CD14-positive monocyte (primary cell): ENCODE results near the gene STMN3. TPM values are rescaled to one million over a fixed set of nuclear protein-coding genes. Genes with fewer than 3 reads are reported as not detected.

Source experiments
- DNase-seq, 3 donors: peaks; one replicate each; pipeline ENCODE4 v3.0.0-alpha.2; 2011 to 2022
- H2AFZ ChIP-seq: 2 replicates; pipeline ENCODE4 v1.6.0; 2012; ENCODE audit warnings: mild to moderate bottlenecking, low read depth, low read length, inconsistent platforms; ENCODE audit not compliant: insufficient read depth, poor library complexity, severe bottlenecking
- H3K27ac ChIP-seq, 2 donors: 1 replicate in 1 of 2; 2 replicates in 1 of 2; pipeline ENCODE4 v1.5.1; 2012 to 2013; ENCODE audit warnings: low read length in 2 of 2, control low read depth in 1 of 2, inconsistent platforms in 1 of 2, low read depth in 1 of 2, mild to moderate bottlenecking in 1 of 2
- H3K27me3 ChIP-seq, 2 donors: one replicate each; pipeline versions ENCODE4 v1.6.0 to v1.6.1; 2011 to 2013; ENCODE audit warnings: low read length in 2 of 2; ENCODE audit not compliant: control insufficient read depth in 2 of 2, insufficient read depth in 2 of 2
- H3K36me3 ChIP-seq, 2 donors: replicated peaks in 1 of 2; 1 replicate in 1 of 2; 2 replicates in 1 of 2; pipeline versions ENCODE4 v1.5.1 to v1.6.1; 2012 to 2013; ENCODE audit warnings: low read length in 2 of 2, control low read depth in 1 of 2, inconsistent platforms in 1 of 2, mild to moderate bottlenecking in 1 of 2; ENCODE audit not compliant: insufficient read depth in 2 of 2, control insufficient read depth in 1 of 2
- H3K4me1 ChIP-seq, 2 donors: 1 replicate in 1 of 2; 2 replicates in 1 of 2; pipeline versions ENCODE4 v1.5.1 to v1.6.1; 2012 to 2013; ENCODE audit warnings: low read length in 2 of 2, control low read depth in 1 of 2, inconsistent platforms in 1 of 2, mild to moderate bottlenecking in 1 of 2, moderate library complexity in 1 of 2; ENCODE audit not compliant: insufficient read depth in 2 of 2, control insufficient read depth in 1 of 2
- H3K4me2 ChIP-seq: replicated peaks from 2 replicates; pipeline ENCODE3; 2012; ENCODE audit warnings: low read length, moderate library complexity, mild to moderate bottlenecking; ENCODE audit not compliant: poor library complexity, severe bottlenecking; ENCODE audit errors: extremely low read depth
- H3K4me3 ChIP-seq, 3 experiments: fragments of 200-600 bp in 1 of 3; sonication (generic) in 1 of 3; replicated peaks in 1 of 3; 1 replicate in 2 of 3; 2 replicates in 1 of 3; pipeline ENCODE4 v1.5.1; 2011 to 2013; ENCODE audit warnings: low read length in 3 of 3, mild to moderate bottlenecking in 3 of 3, control low read depth in 2 of 3, low read depth in 2 of 3, inconsistent platforms in 1 of 3, moderate library complexity in 1 of 3
- H3K79me2 ChIP-seq: 2 replicates; pipeline ENCODE4 v1.6.0; 2012; ENCODE audit warnings: mild to moderate bottlenecking, control low read depth, inconsistent platforms, low read length, moderate library complexity; ENCODE audit not compliant: insufficient read depth
- H3K9ac ChIP-seq: 2 replicates; pipeline ENCODE4 v1.6.0; 2017; ENCODE audit warnings: low read length, mild to moderate bottlenecking; ENCODE audit not compliant: insufficient read depth, poor library complexity, severe bottlenecking
- H3K9me3 ChIP-seq, 2 donors: replicated peaks in 1 of 2; 1 replicate in 1 of 2; 2 replicates in 1 of 2; pipeline versions ENCODE4 v1.5.1 to v1.6.1; 2012 to 2013; ENCODE audit warnings: low read length in 2 of 2, control low read depth in 1 of 2; ENCODE audit not compliant: control insufficient read depth in 1 of 2, insufficient read depth in 1 of 2
- H4K20me1 ChIP-seq: 2 replicates; pipeline ENCODE4 v1.6.0; 2012; ENCODE audit warnings: mild to moderate bottlenecking, low read length, control low read depth, moderate library complexity; ENCODE audit not compliant: insufficient read depth
- H3K27ac Mint-ChIP-seq, 7 donors: one replicate each; pipeline ENCODE4 v1.8.0; 2020; ENCODE audit warnings: mild to moderate bottlenecking in 7 of 7, mixed read lengths in 7 of 7, moderate library complexity in 6 of 7, inconsistent platforms in 2 of 7
- H3K27me3 Mint-ChIP-seq, 3 donors: one replicate each; pipeline ENCODE4 v1.8.0; 2021 to 2022; ENCODE audit warnings: low read depth in 3 of 3, mild to moderate bottlenecking in 3 of 3, mixed read lengths in 3 of 3, moderate library complexity in 3 of 3, inconsistent platforms in 1 of 3
- H3K36me3 Mint-ChIP-seq, 2 donors: one replicate each; pipeline ENCODE4 v1.8.0; 2020; ENCODE audit warnings: mixed read lengths in 2 of 2, inconsistent platforms in 1 of 2, mild to moderate bottlenecking in 1 of 2
- H3K4me1 Mint-ChIP-seq: one replicate; pipeline ENCODE4 v1.8.0; 2020; ENCODE audit warnings: mild to moderate bottlenecking, mixed read lengths
- H3K4me3 Mint-ChIP-seq, 2 donors: one replicate each; pipeline ENCODE4 v1.8.0; 2020; ENCODE audit warnings: mild to moderate bottlenecking in 2 of 2, mixed read lengths in 2 of 2, moderate library complexity in 1 of 2
- H3K9me3 Mint-ChIP-seq, 7 donors: one replicate each; pipeline ENCODE4 v1.8.0; 2020 to 2022; ENCODE audit warnings: mixed read lengths in 7 of 7, mild to moderate bottlenecking in 6 of 7, moderate library complexity in 6 of 7, inconsistent platforms in 2 of 7
- WGBS: methylation state at CpG from one replicate; pipeline ENCODE4 v1.1.5; 2013; ENCODE audit warnings: missing lambda C conversion rate; ENCODE audit not compliant: insufficient coverage; 5-methylcytosine and 5-hydroxymethylcytosine counted together
- intact Hi-C, 2 donors: fragments of 100-400 bp; cut with micrococcal nuclease; formaldehyde crosslinking; loops; one replicate each; pipeline versions ENCODE4 v1.15.0 to v1.15.1; 2023
- polyA plus RNA-seq, 3 donors: library from polyadenylated mRNA; depleted of rRNA in 1 of 3; unstranded in 2 of 3; stranded (reverse) in 1 of 3; fragments of 300-500 nt in 2 of 3; fragments of >200 nt in 1 of 3; fragmentation: Illumina TruSeq in 2 of 3; gene quantifications; 1 replicate in 2 of 3; 2 replicates in 1 of 3; pipeline ENCODE4 v1.2.3, GENCODE V29; 2012 to 2021
- TF ChIP-seq, protein P1 (sequence below): fragments of 200-600 bp; IDR thresholded peaks from one replicate; pipeline ENCODE4 v1.8.0; 2022; ENCODE audit warnings: antibody characterized with exemption, mild to moderate bottlenecking

The STMN3 gene
- polyA plus RNA-seq, 3 donors = 0.10 to 8.1 (median 0.15) TPM

- no peak overlapping the region for H3K9ac ChIP-seq
- no peak overlapping the region for H3K27ac ChIP-seq
- H3K27me3 Mint-ChIP-seq = peaks cover 6 to 18% (median 8%) of the 10 kb centered on the region in 3 donors
- no peaks in the 10 kb centered on the region for H3K9me3 ChIP-seq
- no peaks in the 10 kb centered on the region for H4K20me1 ChIP-seq
- peak overlapping the region in 1 of 7 donors; percentile 23 for H3K27ac Mint-ChIP-seq
- no peaks in the 10 kb centered on the region for H3K27me3 ChIP-seq
- no peaks in the 10 kb centered on the region for H3K36me3 ChIP-seq
- H3K4me1 Mint-ChIP-seq = peaks cover 20% of the 10 kb centered on the region
- TF ChIP-seq, protein P1, sequence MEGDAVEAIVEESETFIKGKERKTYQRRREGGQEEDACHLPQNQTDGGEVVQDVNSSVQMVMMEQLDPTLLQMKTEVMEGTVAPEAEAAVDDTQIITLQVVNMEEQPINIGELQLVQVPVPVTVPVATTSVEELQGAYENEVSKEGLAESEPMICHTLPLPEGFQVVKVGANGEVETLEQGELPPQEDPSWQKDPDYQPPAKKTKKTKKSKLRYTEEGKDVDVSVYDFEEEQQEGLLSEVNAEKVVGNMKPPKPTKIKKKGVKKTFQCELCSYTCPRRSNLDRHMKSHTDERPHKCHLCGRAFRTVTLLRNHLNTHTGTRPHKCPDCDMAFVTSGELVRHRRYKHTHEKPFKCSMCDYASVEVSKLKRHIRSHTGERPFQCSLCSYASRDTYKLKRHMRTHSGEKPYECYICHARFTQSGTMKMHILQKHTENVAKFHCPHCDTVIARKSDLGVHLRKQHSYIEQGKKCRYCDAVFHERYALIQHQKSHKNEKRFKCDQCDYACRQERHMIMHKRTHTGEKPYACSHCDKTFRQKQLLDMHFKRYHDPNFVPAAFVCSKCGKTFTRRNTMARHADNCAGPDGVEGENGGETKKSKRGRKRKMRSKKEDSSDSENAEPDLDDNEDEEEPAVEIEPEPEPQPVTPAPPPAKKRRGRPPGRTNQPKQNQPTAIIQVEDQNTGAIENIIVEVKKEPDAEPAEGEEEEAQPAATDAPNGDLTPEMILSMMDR = no peak
- intact Hi-C loops = loop anchor here (5.0 kb wide), 4 partner anchors 76 to 299 kb away; partner anchors contain the start of genes LIME1 (in 1 of the 2), PTK6 (in 1 of the 2) and SLC2A4RG (in 1 of the 2)
- no peak overlapping the region for H3K4me3 ChIP-seq
- peaks cover 29 to 32% of the 10 kb centered on the region in 2 donors for H3K4me1 ChIP-seq
- no peak overlapping the region for H3K4me3 Mint-ChIP-seq
- H3K9me3 Mint-ChIP-seq = no peaks in the 10 kb centered on the region
- no peak for DNase-seq
- no peak overlapping the region for H2AFZ ChIP-seq
- H3K36me3 Mint-ChIP-seq = peaks cover 0 to 3% of the 10 kb centered on the region in 2 donors
- WGBS = 98% methylated on average over 8 of the region's 10 CpGs
- peaks cover 13% of the 10 kb centered on the region for H3K79me2 ChIP-seq
- no peak overlapping the region for H3K4me2 ChIP-seq
Measured at GRCh38 chr20:63643499-63643898, 9.7 kb downstream of the STMN3 start.

DNA sequence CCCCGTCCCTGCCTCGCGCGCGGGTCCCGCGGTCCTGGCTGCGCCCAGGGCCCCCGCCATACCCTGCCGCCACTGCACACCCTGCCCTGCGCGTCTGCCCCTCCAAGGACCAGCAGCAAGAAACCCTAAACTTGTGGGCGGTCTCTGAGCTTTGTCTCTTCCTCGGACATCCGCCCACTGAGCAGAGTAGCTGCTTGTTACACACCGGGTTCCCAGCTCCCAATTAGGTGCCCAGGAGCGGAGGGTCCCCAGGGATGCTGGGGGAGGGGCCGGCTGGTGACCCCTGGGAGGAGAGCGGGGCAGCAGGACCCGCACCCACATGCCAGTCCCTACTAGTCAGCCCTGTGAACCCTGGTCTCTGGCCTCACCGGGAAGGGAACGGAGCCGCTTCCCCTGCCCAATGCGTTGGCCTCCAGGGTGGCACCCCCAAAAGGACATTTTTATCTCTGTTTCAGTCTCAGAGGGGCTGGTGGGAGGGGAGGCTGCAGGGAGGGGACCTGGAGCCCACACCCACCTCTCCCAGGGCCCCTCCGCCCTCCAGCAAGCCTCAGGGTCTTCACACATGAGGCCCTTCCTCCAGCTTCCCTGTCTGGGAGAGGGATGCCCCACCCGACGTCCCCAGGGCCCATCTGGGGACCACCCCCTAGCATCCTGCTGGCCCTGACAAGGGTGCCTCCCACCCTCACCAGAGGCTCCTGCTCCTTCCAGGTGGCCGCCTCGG is 10.5 kb downstream of the STMN3 start:
- peaks cover 32 to 37% of the 10 kb centered on the region in 2 donors for H3K4me1 ChIP-seq
- peaks cover 13% of the 10 kb centered on the region for H3K79me2 ChIP-seq
- peak overlapping the region; percentile 80 for H3K4me2 ChIP-seq
- H3K4me3 ChIP-seq = peak overlapping the region in 1 of 3 experiments; percentile 73
- H3K27me3 ChIP-seq = no peaks in the 10 kb centered on the region
- Mint-ChIP-seq H3K9me3 (no peaks in the 10 kb centered on the region), H3K4me1 (peaks cover 27% of the 10 kb centered on the region), H3K4me3 (peak overlapping the region in 1 of 2 donors; percentile 65), H3K27ac (no peak overlapping the region), H3K36me3 (peaks cover 3 to 5% of the 10 kb centered on the region in 2 donors), H3K27me3 (peaks cover 6 to 18% (median 7%) of the 10 kb centered on the region in 3 donors)
- H3K9me3 ChIP-seq = no peaks in the 10 kb centered on the region
- WGBS = 46% methylated on average over 24 of the region's 29 CpGs
- no peak overlapping the region for H3K9ac ChIP-seq
- no peaks in the 10 kb centered on the region for H3K36me3 ChIP-seq
- no peak for DNase-seq
- no peaks in the 10 kb centered on the region for H4K20me1 ChIP-seq
- intact Hi-C loops = loop anchor here (5.0 kb wide), 4 partner anchors 75 to 300 kb away; partner anchors contain the start of genes LIME1 (in 1 of the 2), PTK6 (in 1 of the 2) and SLC2A4RG (in 1 of the 2)
- H2AFZ ChIP-seq = no peak overlapping the region
- TF ChIP-seq, protein P1 = no peak
- H3K27ac ChIP-seq = no peak overlapping the region
